HepG2 (cell line): ENCODE results near the gene SERTAD1. TPM values are rescaled to one million over a fixed set of nuclear protein-coding genes. Genes with fewer than 3 reads are reported as not detected.

Experiments used
- ATAC-seq: fragments of 200-7000 bp; cut with Tn5 transposase; 3 replicates; pipeline ENCODE4 v1.9.1; 2020; ENCODE audit warnings: mild to moderate bottlenecking, moderate library complexity
- BruUV-seq: library from RNA; stranded (reverse); fragments of 400-500 nt; replicated peaks from 2 replicates; lab custom pipeline; 2021; lab: Mats Ljungman, UMichigan
- CTCF ChIA-PET: fragments of 300-600 bp; formaldehyde crosslinking; extraction: SDS; loops from one replicate; lab custom pipeline; 2021; ENCODE audit warnings: low total read pairs, inconsistent platforms, low intra/inter-chr PET ratio; lab: Yijun Ruan, JAX
- POLR2A ChIA-PET: fragments of 350-600 bp; sonication (Branson Sonifier 250); formaldehyde crosslinking; loops from one replicate; lab custom pipeline; 2020; ENCODE audit warnings: antibody characterized with exemption, inconsistent platforms; lab: Yijun Ruan, JAX
- DNase-seq: peaks from one replicate; pipeline ENCODE4 v3.0.0-alpha.2; 2015; ENCODE audit warnings: low spot score
- FAIRE-seq: peaks from 3 replicates; lab custom pipeline; 2011; peaks lifted over from hg19 to GRCh38; lab: Jason Lieb, UNC
- H2AFZ ChIP-seq: one replicate; pipeline ENCODE4 v1.6.1; 2011; ENCODE audit warnings: low read length, inconsistent platforms
- H3K27ac ChIP-seq: fragments of 300-600 bp; 3 replicates; pipeline ENCODE4 v1.8.0; 2011; ENCODE audit warnings: mixed run types, mild to moderate bottlenecking, mixed read lengths, low read length, inconsistent platforms; ENCODE audit not compliant: insufficient read depth; ENCODE audit errors: extremely low read length
- H3K27me3 ChIP-seq, 2 experiments: fragments of 200-600 bp in 1 of 2; 2 replicates in 1 of 2; 3 replicates in 1 of 2; pipeline versions ENCODE4 v1.6.0 to v1.8.0; 2011; ENCODE audit warnings: low read length in 2 of 2, mild to moderate bottlenecking in 2 of 2, moderate library complexity in 2 of 2, inconsistent platforms in 1 of 2; ENCODE audit not compliant: insufficient read depth in 2 of 2, control insufficient read depth in 1 of 2
- H3K36me3 ChIP-seq, 2 experiments: fragments of 200-600 bp in 1 of 2; replicated peaks in 1 of 2; 2 replicates in 1 of 2; 3 replicates in 1 of 2; pipeline versions ENCODE4 v1.5.1 to v1.8.0; 2011; ENCODE audit warnings: low read length in 2 of 2, inconsistent platforms in 1 of 2; ENCODE audit not compliant: insufficient read depth in 2 of 2, control insufficient read depth in 1 of 2
- H3K4me1 ChIP-seq: 2 replicates; pipeline ENCODE4 v1.5.1; 2012; ENCODE audit warnings: low read length, inconsistent platforms; ENCODE audit not compliant: insufficient read depth
- H3K4me2 ChIP-seq: 2 replicates; pipeline ENCODE4 v1.6.0; 2011; ENCODE audit warnings: low read depth, low read length, inconsistent platforms
- H3K4me3 ChIP-seq, 3 experiments: fragments of 200-600 bp in 1 of 3; sonication (generic), shearing (Covaris generic) in 1 of 3; replicated peaks in 1 of 3; 2 replicates each; pipeline ENCODE4 v1.5.1; 2011 to 2016; ENCODE audit warnings: low read length in 3 of 3, inconsistent platforms in 2 of 3, low read depth in 2 of 3, mild to moderate bottlenecking in 2 of 3, control low read depth in 1 of 3, mixed read lengths in 1 of 3; ENCODE audit not compliant: insufficient read depth in 1 of 3
- H3K79me2 ChIP-seq: one replicate; pipeline ENCODE4 v1.6.1; 2011; ENCODE audit warnings: low read length, inconsistent platforms; ENCODE audit not compliant: insufficient read depth
- H3K9ac ChIP-seq: 2 replicates; pipeline ENCODE4 v1.6.0; 2011; ENCODE audit warnings: mild to moderate bottlenecking, low read depth, low read length, inconsistent platforms; ENCODE audit not compliant: insufficient read depth
- H3K9me3 ChIP-seq: 2 replicates; pipeline ENCODE4 v1.5.1; 2012; ENCODE audit warnings: mild to moderate bottlenecking, low read length
- H4K20me1 ChIP-seq: 2 replicates; pipeline ENCODE4 v1.6.0; 2011; ENCODE audit warnings: inconsistent platforms, mild to moderate bottlenecking, low read length, moderate library complexity; ENCODE audit not compliant: insufficient read depth
- DNMT1 ChIP-seq: sonication (generic); formaldehyde crosslinking; IDR thresholded peaks from 2 replicates; pipeline ENCODE4 v1.5.1; 2020; ENCODE audit warnings: mild to moderate bottlenecking, missing genetic modification reagents
- HIVEP1 ChIP-seq: sonication (generic); formaldehyde crosslinking; IDR thresholded peaks from 2 replicates; pipeline ENCODE4 v1.4.0; 2020; ENCODE audit warnings: mild to moderate bottlenecking, missing genetic modification reagents
- NONO ChIP-seq, 2 experiments: fragments of 450-650 bp in 1 of 2; sonication (generic) in 1 of 2; formaldehyde crosslinking in 1 of 2; IDR thresholded peaks in 1 of 2; conservative IDR thresholded peaks in 1 of 2; 2 replicates each; pipeline versions ENCODE4 v1.6.1 to v1.8.0; 2017 to 2022; ENCODE audit warnings: mild to moderate bottlenecking in 1 of 2, missing genetic modification reagents in 1 of 2, moderate library complexity in 1 of 2
- PAX8 ChIP-seq: sonication (generic); formaldehyde crosslinking; IDR thresholded peaks from 2 replicates; pipeline ENCODE4 v1.8.0; 2022; ENCODE audit warnings: mild to moderate bottlenecking, missing genetic modification reagents, borderline replicate concordance
- POLR2G ChIP-seq: fragments of 200-400 bp; formaldehyde crosslinking; IDR thresholded peaks from 2 replicates; pipeline ENCODE4 v1.6.1; 2018; ENCODE audit warnings: mild to moderate bottlenecking, low read depth, low read length, moderate library complexity
- RFXAP ChIP-seq: sonication (generic); formaldehyde crosslinking; IDR thresholded peaks from 2 replicates; pipeline ENCODE4 v1.4.0; 2020; ENCODE audit warnings: missing genetic modification reagents, borderline replicate concordance
- SALL1 ChIP-seq: sonication (generic); formaldehyde crosslinking; IDR thresholded peaks from 2 replicates; pipeline ENCODE4 v1.8.0; 2022; ENCODE audit warnings: mild to moderate bottlenecking, missing genetic modification reagents
- SP2 ChIP-seq: sonication (generic); formaldehyde crosslinking; IDR thresholded peaks from 2 replicates; pipeline ENCODE4 v1.5.1; 2020; ENCODE audit warnings: mild to moderate bottlenecking, missing genetic modification reagents
- THYN1 ChIP-seq: sonication (generic); formaldehyde crosslinking; IDR thresholded peaks from 2 replicates; pipeline ENCODE4 v1.8.1; 2023; ENCODE audit warnings: low read depth, mild to moderate bottlenecking, moderate library complexity, missing genetic modification reagents, borderline replicate concordance
- ZFP36L2 ChIP-seq: sonication (generic); formaldehyde crosslinking; IDR thresholded peaks from 2 replicates; pipeline ENCODE4 v1.4.0; 2020; ENCODE audit warnings: missing genetic modification reagents
- ZNF17 ChIP-seq: sonication (generic); formaldehyde crosslinking; IDR thresholded peaks from 2 replicates; pipeline ENCODE4 v1.5.0; 2020; ENCODE audit warnings: mild to moderate bottlenecking, missing genetic modification reagents
- WGBS: methylation state at CpG from one replicate; pipeline ENCODE4 v1.1.6; 2017; ENCODE audit warnings: low lambda C conversion rate; 5-methylcytosine and 5-hydroxymethylcytosine counted together
- in situ Hi-C: cut with HindIII; loops from 2 replicates; pipeline ENCODE4 v1.10.0; 2017; ENCODE audit warnings: low pct_unique_long_range_greater_than_20kb; ENCODE audit not compliant: extremely low pct_ligation_motif_present
- intact Hi-C: fragments of 100-400 bp; cut with micrococcal nuclease; formaldehyde crosslinking; loops from one replicate; pipeline ENCODE4 v1.10.0; 2022; ENCODE audit not compliant: unreplicated experiment
- polyA plus RNA-seq, 8 experiments: library from polyadenylated mRNA; depleted of rRNA in 3 of 8; stranded (reverse) in 7 of 8; unstranded in 1 of 8; fragments of >200 nt; fragmentation: Illumina TruSeq in 4 of 8; extraction: Trizol in 4 of 8; gene quantifications; 2 replicates each; pipeline versions ENCODE4 v1.2.1 to v1.2.3, GENCODE V29; 2011 to 2016; ENCODE audit warnings: low read depth in 4 of 8, missing spikeins in 1 of 8, mixed read lengths in 1 of 8; ENCODE audit not compliant: insufficient read depth in 1 of 8
- total RNA-seq, 5 experiments: library from RNA; depleted of rRNA; stranded (reverse); fragments of >200 nt; fragmentation: Illumina TruSeq; extraction: Trizol; gene quantifications; 2 replicates each; pipeline ENCODE4 v1.2.3, GENCODE V29; 2016; ENCODE audit warnings: low read depth in 1 of 5
- TF ChIP-seq, protein P1 (sequence below): sonication (generic); formaldehyde crosslinking; IDR thresholded peaks from 2 replicates; pipeline ENCODE4 v1.4.0; 2020; ENCODE audit warnings: mild to moderate bottlenecking, missing genetic modification reagents
- TF ChIP-seq, protein P2 (sequence below): sonication (generic); formaldehyde crosslinking; IDR thresholded peaks from 2 replicates; pipeline ENCODE4 v1.4.0; 2020; ENCODE audit warnings: missing genetic modification reagents, borderline replicate concordance
- TF ChIP-seq, protein P3 (sequence below): IDR thresholded peaks from 2 replicates; pipeline ENCODE4 v1.6.1; 2012; ENCODE audit warnings: inconsistent platforms
- TF ChIP-seq, protein P4 (sequence below): sonication (generic); formaldehyde crosslinking; IDR thresholded peaks from 2 replicates; pipeline ENCODE4 v1.5.0; 2020; ENCODE audit warnings: mild to moderate bottlenecking, missing genetic modification reagents

SERTAD1 gene
- total and polyA plus RNA-seq, 2 of the 13 experiments (the other 11 are each of a cell fraction or from before 2014, with no cell fraction given): 4.3 to 4.5 TPM

DNA sequence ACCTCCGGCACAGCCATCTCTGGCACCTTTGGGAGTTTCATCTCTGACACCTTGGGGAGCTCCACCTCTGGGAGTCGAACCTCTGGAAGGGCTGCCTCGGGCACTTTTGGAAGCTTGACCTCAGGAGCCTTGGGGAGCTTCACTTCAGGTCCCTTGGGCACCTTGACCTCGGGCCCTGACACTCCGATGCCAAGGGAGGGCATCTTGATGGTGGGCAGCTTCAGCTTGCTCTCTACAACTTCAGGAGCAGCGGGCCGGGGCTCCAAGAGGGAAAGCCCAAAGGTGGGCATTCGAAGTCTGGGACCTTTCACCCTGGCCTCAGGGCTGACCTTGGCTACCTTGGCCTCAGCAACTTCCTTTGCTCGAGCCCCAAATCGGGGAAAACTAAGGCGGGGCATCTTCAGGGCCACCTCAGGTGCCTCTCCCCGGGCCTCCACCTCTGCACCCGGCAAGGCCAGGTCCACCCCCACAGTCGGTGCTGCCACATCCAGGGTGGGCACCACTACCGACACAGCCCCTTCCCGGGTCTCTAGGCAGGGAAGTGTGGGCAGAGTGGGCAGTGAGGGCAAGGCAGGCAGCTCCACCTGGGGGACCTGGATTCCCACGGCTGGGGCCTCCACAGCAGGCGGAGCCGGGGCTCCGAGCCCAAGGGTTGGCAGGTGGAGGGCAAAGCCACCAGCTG is 28.8 kb downstream of the SERTAD1 start:
- BruUV-seq: no TSS peak
- H4K20me1 ChIP-seq: no peaks in the 10 kb centered on the region
- WGBS: 40% methylated on average over 5 of the region's 20 CpGs
- TF ChIP-seq SALL1 (CRISPR knock-in tag) (no peak), THYN1 (CRISPR knock-in tag) (no peak), ZFP36L2 (CRISPR knock-in tag) (no peak), NONO (IDR thresholded peaks at IDR 0.05) (no peak), NONO (CRISPR knock-in tag; conservative IDR thresholded peaks at IDR 0.05) (no peak), HIVEP1 (CRISPR knock-in tag) (no peak), SP2 (no peak), DNMT1 (CRISPR knock-in tag) (no peak), RFXAP (CRISPR knock-in tag) (no peak), POLR2G (no peak), PAX8 (no peak), ZNF17 (CRISPR knock-in tag) (no peak)
- TF ChIP-seq, protein P1, sequence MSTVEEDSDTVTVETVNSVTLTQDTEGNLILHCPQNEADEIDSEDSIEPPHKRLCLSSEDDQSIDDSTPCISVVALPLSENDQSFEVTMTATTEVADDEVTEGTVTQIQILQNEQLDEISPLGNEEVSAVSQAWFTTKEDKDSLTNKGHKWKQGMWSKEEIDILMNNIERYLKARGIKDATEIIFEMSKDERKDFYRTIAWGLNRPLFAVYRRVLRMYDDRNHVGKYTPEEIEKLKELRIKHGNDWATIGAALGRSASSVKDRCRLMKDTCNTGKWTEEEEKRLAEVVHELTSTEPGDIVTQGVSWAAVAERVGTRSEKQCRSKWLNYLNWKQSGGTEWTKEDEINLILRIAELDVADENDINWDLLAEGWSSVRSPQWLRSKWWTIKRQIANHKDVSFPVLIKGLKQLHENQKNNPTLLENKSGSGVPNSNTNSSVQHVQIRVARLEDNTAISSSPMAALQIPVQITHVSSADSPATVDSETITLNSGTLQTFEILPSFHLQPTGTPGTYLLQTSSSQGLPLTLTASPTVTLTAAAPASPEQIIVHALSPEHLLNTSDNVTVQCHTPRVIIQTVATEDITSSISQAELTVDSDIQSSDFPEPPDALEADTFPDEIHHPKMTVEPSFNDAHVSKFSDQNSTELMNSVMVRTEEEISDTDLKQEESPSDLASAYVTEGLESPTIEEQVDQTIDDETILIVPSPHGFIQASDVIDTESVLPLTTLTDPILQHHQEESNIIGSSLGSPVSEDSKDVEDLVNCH: no peak
- TF ChIP-seq, protein P2, sequence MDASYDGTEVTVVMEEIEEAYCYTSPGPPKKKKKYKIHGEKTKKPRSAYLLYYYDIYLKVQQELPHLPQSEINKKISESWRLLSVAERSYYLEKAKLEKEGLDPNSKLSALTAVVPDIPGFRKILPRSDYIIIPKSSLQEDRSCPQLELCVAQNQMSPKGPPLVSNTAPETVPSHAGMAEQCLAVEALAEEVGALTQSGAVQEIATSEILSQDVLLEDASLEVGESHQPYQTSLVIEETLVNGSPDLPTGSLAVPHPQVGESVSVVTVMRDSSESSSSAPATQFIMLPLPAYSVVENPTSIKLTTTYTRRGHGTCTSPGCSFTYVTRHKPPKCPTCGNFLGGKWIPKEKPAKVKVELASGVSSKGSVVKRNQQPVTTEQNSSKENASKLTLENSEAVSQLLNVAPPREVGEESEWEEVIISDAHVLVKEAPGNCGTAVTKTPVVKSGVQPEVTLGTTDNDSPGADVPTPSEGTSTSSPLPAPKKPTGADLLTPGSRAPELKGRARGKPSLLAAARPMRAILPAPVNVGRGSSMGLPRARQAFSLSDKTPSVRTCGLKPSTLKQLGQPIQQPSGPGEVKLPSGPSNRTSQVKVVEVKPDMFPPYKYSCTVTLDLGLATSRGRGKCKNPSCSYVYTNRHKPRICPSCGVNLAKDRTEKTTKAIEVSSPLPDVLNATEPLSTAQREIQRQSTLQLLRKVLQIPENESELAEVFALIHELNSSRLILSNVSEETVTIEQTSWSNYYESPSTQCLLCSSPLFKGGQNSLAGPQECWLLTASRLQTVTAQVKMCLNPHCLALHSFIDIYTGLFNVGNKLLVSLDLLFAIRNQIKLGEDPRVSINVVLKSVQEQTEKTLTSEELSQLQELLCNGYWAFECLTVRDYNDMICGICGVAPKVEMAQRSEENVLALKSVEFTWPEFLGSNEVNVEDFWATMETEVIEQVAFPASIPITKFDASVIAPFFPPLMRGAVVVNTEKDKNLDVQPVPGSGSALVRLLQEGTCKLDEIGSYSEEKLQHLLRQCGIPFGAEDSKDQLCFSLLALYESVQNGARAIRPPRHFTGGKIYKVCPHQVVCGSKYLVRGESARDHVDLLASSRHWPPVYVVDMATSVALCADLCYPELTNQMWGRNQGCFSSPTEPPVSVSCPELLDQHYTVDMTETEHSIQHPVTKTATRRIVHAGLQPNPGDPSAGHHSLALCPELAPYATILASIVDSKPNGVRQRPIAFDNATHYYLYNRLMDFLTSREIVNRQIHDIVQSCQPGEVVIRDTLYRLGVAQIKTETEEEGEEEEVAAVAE (CRISPR knock-in tag): no peak
- TF ChIP-seq, protein P3, sequence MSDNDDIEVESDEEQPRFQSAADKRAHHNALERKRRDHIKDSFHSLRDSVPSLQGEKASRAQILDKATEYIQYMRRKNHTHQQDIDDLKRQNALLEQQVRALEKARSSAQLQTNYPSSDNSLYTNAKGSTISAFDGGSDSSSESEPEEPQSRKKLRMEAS: no peak
- TF ChIP-seq, protein P4, sequence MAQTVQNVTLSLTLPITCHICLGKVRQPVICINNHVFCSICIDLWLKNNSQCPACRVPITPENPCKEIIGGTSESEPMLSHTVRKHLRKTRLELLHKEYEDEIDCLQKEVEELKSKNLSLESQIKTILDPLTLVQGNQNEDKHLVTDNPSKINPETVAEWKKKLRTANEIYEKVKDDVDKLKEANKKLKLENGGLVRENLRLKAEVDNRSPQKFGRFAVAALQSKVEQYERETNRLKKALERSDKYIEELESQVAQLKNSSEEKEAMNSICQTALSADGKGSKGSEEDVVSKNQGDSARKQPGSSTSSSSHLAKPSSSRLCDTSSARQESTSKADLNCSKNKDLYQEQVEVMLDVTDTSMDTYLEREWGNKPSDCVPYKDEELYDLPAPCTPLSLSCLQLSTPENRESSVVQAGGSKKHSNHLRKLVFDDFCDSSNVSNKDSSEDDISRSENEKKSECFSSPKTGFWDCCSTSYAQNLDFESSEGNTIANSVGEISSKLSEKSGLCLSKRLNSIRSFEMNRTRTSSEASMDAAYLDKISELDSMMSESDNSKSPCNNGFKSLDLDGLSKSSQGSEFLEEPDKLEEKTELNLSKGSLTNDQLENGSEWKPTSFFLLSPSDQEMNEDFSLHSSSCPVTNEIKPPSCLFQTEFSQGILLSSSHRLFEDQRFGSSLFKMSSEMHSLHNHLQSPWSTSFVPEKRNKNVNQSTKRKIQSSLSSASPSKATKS (CRISPR knock-in tag): no peak

More for the DNA sequence above, 28.8 kb downstream of the SERTAD1 start:
- POLR2A ChIA-PET: interaction anchor here (1.7 kb wide), 1 partner anchor 29 kb away, joined by 5 read pairs; the partner anchor contains the start of gene SERTAD1
- H2AFZ ChIP-seq: no peak overlapping the region
- H3K4me2 ChIP-seq: no peak overlapping the region
- intact Hi-C loops: no loop called here
- H3K4me3 ChIP-seq: no peak overlapping the region
- peaks cover 6% of the 10 kb centered on the region for H3K4me1 ChIP-seq
- ATAC-seq (no peak), DNase-seq (no peak), FAIRE-seq (no peak)
- H3K27me3 ChIP-seq: peaks cover 10 to 35% of the 10 kb centered on the region in 2 experiments; a peak in 4 of 5 replicates
- no peaks in the 10 kb centered on the region for H3K9me3 ChIP-seq
- in situ Hi-C loops: no loop called here
- CTCF ChIA-PET: no interaction called here
- H3K79me2 ChIP-seq: no peaks in the 10 kb centered on the region
- H3K36me3 ChIP-seq: no peaks in the 10 kb centered on the region
- no peak overlapping the region for H3K27ac ChIP-seq
- no peak overlapping the region for H3K9ac ChIP-seq
